Right lung (tissue), 10 donors: Measurements from ENCODE around the gene CCR7. TPM values are rescaled to one million over a fixed set of nuclear protein-coding genes. Genes with fewer than 3 reads are reported as not detected.

Experiments used
- DNase-seq, 2 donors: peaks; one replicate each; pipeline ENCODE4 v3.0.0-alpha.2; 2013
- long read RNA-seq, 8 donors: transcript quantifications; one replicate each; lab custom pipeline, GENCODE V29; 2026
- polyA plus RNA-seq, 5 donors: library from polyadenylated mRNA; unstranded; fragments of 120-200 nt; gene quantifications; one replicate each; pipeline versions ENCODE4 v1.2.1 to v1.2.3, GENCODE V29; 2013; ENCODE audit warnings: inconsistent platforms in 1 of 5, low replicate concordance in 1 of 5; ENCODE audit not compliant: insufficient read length in 5 of 5, insufficient read depth in 1 of 5

CCR7 gene
- under 1 TPM; 0.37 to 0.76 (median 0.59) TPM for polyA plus RNA-seq
- long read RNA-seq, donor 1, result 0 reads
- long read RNA-seq, donor 2, result 0 reads
- long read RNA-seq, donor 3, partial matches to known transcripts, result 0 of 1 reads
- long read RNA-seq, donor 3, other reads (novel, unspliced or antisense), result 0 of 1 reads
- long read RNA-seq, donor 4, result 0 reads
- long read RNA-seq, donor 5, result 0 reads
- long read RNA-seq, donor 6, partial matches to known transcripts, result 0 of 2 reads
- long read RNA-seq, donor 6, other reads (novel, unspliced or antisense), result 0 of 2 reads
- long read RNA-seq, donor 7, result 0 reads
- long read RNA-seq, donor 8, result 0 reads

GRCh38 chr17:40564883-40565768 is at the start of gene CCR7:
Gene CCR7, minus strand, starts transcription at chr17:40565472. Its CDS starts 63 bp downstream, at chr17:40565409.
- DNase-seq, result no peak

- no peak for DNase-seq
These were observed 49.3 kb upstream of the CCR7 start for GRCh38 chr17:40614431-40615067.

GRCh38 chr17:40613467-40614154 is 48.3 kb upstream of the CCR7 start:
- DNase-seq, result no peak

GRCh38 chr17:40612599-40613244 is 47.5 kb upstream of the CCR7 start:
- no peak for DNase-seq

- DNase-seq, result no peak
These were observed 46.7 kb upstream of the CCR7 start for GRCh38 chr17:40611840-40612474.

GRCh38 chr17:40610359-40610758 is 45.1 kb upstream of the CCR7 start:
- no peak for DNase-seq

GRCh38 chr17:40608061-40608581 is 42.8 kb upstream of the CCR7 start:
- no peak for DNase-seq

- DNase-seq, result no peak
These were observed 42.4 kb upstream of the CCR7 start for GRCh38 chr17:40607641-40608040.

GRCh38 chr17:40606548-40607353 is 41.5 kb upstream of the CCR7 start:
- no peak for DNase-seq

GRCh38 chr17:40605306-40605705 is 40.0 kb upstream of the CCR7 start:
- DNase-seq, result no peak

GRCh38 chr17:40604327-40605080 is 39.2 kb upstream of the CCR7 start:
- no peak for DNase-seq

GRCh38 chr17:40602445-40603443 is 37.5 kb upstream of the CCR7 start:
- no peak for DNase-seq

GRCh38 chr17:40600486-40601046 is 35.3 kb upstream of the CCR7 start:
- DNase-seq, result no peak

- no peak for DNase-seq
These were observed 34.1 kb upstream of the CCR7 start for GRCh38 chr17:40599468-40599763.

- DNase-seq, result no peak
These were observed 33.6 kb upstream of the CCR7 start for GRCh38 chr17:40598619-40599467.

GRCh38 chr17:40598301-40598618 is 33.0 kb upstream of the CCR7 start:
- DNase-seq, result no peak
